Cardiac muscle cell (in vitro differentiated cells and primary cell): ENCODE results near the gene OTUB2. TPM values are rescaled to one million over a fixed set of nuclear protein-coding genes. Genes with fewer than 3 reads are reported as not detected.

Source experiments
- DNase-seq, 2 donors: peaks; one replicate each; pipeline versions ENCODE4 v3.0.0 to v3.0.0-alpha.2; 2010 to 2017; ENCODE audit warnings: low read depth in 1 of 2, low spot score in 1 of 2
- H3K27ac ChIP-seq: fragments of 200-600 bp; sonication (generic); 2 replicates; pipeline ENCODE4 v1.5.1; 2016
- H3K27me3 ChIP-seq: fragments of 200-600 bp; sonication (generic); 2 replicates; pipeline ENCODE4 v1.6.0; 2016; ENCODE audit warnings: control low read depth
- H3K36me3 ChIP-seq: fragments of 200-600 bp; sonication (generic); 2 replicates; pipeline ENCODE4 v1.5.1; 2016; ENCODE audit warnings: control low read depth
- H3K4me1 ChIP-seq: fragments of 200-600 bp; sonication (generic); 2 replicates; pipeline ENCODE4 v1.8.1; 2017; ENCODE audit warnings: low read depth, mild to moderate bottlenecking, mixed run types
- H3K4me3 ChIP-seq: fragments of 200-600 bp; sonication (generic); 2 replicates; pipeline ENCODE4 v1.5.1; 2016; ENCODE audit warnings: mild to moderate bottlenecking
- H3K9me3 ChIP-seq: fragments of 200-600 bp; sonication (generic); 2 replicates; pipeline ENCODE4 v1.5.1; 2017; ENCODE audit warnings: low read depth, mild to moderate bottlenecking, control low read depth
- polyA plus RNA-seq: library from polyadenylated mRNA; unstranded; fragments of >200 nt; fragmentation: Nextera tagmentation; extraction: Ambion mirVana; gene quantifications from 2 replicates; pipeline ENCODE4 v1.2.1, GENCODE V29; 2016
- total RNA-seq: library from RNA; depleted of rRNA; stranded (reverse); fragments of >200 nt; gene quantifications from 2 replicates; pipeline ENCODE4 v1.2.3, GENCODE V29; 2016
- TF ChIP-seq, protein P1 (sequence below): IDR thresholded peaks from 2 replicates; pipeline ENCODE4 v1.5.1; 2012; ENCODE audit warnings: low read depth, mild to moderate bottlenecking, low read length

The OTUB2 gene
- total and polyA plus RNA-seq, 2 experiments from 2014 or later: 4.1 to 4.4 TPM

DNA sequence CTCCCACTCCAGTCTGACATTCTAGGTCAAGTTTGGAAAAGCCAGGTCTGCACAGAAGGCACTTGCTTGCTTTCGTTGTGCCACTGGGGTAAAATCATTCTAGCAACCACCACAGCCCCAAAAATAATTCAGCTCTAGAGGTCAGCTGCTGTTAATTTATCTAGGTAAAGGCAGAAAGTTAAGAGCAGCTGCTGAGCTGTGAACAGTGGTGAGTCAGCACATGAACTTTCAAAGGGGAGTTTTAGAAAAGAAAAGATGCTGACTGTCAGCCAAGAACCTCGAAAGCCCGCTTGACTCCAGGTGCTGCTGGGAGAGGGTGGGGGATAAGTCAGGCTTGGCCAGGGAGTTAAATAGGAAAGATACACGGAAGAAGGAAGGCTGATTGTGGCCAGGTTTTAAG is 16.4 kb upstream of the OTUB2 start:
- H3K4me3 ChIP-seq: no peak overlapping the region

DNA sequence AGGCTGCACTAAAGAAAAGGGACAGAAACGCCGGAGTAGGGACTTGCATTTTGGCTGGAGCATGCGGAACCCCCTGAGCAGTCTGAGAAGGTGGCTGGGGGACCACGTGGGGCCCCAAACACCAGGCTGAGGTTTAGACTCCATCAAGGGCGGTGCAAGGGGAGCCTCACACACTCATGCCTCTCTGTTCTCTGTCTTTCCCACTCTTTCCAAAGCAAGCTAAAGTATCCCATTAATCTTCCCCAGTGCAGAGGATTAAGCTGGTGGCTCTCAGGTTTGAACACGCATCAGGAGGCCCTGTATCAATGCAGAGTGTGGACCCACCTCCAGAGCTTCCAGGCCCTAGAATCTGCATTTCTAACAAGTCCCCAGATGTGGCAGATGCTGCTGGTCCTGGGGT is 15.5 kb upstream of the OTUB2 start:
- TF ChIP-seq, protein P1, sequence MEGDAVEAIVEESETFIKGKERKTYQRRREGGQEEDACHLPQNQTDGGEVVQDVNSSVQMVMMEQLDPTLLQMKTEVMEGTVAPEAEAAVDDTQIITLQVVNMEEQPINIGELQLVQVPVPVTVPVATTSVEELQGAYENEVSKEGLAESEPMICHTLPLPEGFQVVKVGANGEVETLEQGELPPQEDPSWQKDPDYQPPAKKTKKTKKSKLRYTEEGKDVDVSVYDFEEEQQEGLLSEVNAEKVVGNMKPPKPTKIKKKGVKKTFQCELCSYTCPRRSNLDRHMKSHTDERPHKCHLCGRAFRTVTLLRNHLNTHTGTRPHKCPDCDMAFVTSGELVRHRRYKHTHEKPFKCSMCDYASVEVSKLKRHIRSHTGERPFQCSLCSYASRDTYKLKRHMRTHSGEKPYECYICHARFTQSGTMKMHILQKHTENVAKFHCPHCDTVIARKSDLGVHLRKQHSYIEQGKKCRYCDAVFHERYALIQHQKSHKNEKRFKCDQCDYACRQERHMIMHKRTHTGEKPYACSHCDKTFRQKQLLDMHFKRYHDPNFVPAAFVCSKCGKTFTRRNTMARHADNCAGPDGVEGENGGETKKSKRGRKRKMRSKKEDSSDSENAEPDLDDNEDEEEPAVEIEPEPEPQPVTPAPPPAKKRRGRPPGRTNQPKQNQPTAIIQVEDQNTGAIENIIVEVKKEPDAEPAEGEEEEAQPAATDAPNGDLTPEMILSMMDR: no peak
- H3K27ac ChIP-seq: no peak overlapping the region
- H3K36me3 ChIP-seq: no peaks in the 10 kb centered on the region
- DNase-seq: no peak
- no peaks in the 10 kb centered on the region for H3K9me3 ChIP-seq
- no peaks in the 10 kb centered on the region for H3K27me3 ChIP-seq
- peaks cover 10% of the 10 kb centered on the region for H3K4me1 ChIP-seq
- H3K4me3 ChIP-seq: no peak overlapping the region

More for the DNA sequence above, 16.4 kb upstream of the OTUB2 start:
- H3K27me3 ChIP-seq: no peaks in the 10 kb centered on the region
- TF ChIP-seq, protein P1: no peak
- H3K4me1 ChIP-seq: peaks cover 10% of the 10 kb centered on the region
- peak overlapping the region; percentile 22 for H3K27ac ChIP-seq
- no peaks in the 10 kb centered on the region for H3K36me3 ChIP-seq
- no peaks in the 10 kb centered on the region for H3K9me3 ChIP-seq
- DNase-seq: peak in 1 of 2 donors; percentile 56

DNA sequence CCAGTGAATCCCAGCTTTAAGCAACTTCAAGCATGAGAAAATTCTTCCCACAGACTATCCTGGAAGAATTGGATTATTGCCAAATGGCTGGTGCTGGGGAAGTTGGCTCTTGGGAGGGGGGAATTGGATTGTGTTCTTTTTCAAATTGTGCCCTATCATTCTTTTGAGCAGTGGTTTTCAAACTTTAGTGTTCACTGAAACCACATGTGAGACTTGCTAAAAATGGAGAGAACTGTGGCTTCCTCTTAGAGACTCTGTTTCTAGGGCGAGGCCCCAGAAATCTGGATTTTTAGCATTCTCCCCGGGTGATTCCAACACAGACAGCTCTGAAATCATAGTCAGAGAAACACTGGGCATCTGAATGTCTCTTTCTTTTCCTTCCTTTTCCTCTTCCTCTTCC is 14.3 kb upstream of the OTUB2 start:
- DNase-seq: peak in 1 of 2 donors; percentile 52
- H3K27ac ChIP-seq: no peak overlapping the region
- no peaks in the 10 kb centered on the region for H3K36me3 ChIP-seq
- H3K9me3 ChIP-seq: no peaks in the 10 kb centered on the region
- peaks cover 10% of the 10 kb centered on the region for H3K4me1 ChIP-seq
- no peak overlapping the region for H3K4me3 ChIP-seq
- H3K27me3 ChIP-seq: no peaks in the 10 kb centered on the region
- TF ChIP-seq, protein P1: no peak

DNA sequence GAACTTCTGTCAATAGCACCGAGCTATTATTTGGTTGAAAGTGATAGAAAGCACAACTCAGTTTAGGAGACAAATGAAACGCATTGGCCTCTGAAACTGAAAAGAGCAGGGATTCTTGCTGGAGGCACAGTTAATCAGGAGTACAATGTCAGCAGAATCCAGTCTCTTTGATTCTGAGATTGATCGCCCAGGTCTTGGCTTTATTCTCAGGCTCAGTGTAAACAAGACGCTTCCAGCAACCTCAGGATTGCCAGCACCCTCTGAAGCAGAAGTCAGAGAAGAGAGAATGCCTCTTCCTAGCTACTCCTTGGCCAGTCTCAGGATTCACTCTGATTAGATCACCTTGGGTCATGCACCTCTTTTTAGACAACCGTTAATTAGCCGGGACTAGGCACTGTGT is 11.8 kb upstream of the OTUB2 start:
- TF ChIP-seq, protein P1: no peak
- no peak for DNase-seq
- no peaks in the 10 kb centered on the region for H3K9me3 ChIP-seq
- no peaks in the 10 kb centered on the region for H3K36me3 ChIP-seq
- no peak overlapping the region for H3K4me3 ChIP-seq
- H3K27ac ChIP-seq: no peak overlapping the region
- H3K4me1 ChIP-seq: peaks cover 10% of the 10 kb centered on the region
- no peaks in the 10 kb centered on the region for H3K27me3 ChIP-seq

DNA sequence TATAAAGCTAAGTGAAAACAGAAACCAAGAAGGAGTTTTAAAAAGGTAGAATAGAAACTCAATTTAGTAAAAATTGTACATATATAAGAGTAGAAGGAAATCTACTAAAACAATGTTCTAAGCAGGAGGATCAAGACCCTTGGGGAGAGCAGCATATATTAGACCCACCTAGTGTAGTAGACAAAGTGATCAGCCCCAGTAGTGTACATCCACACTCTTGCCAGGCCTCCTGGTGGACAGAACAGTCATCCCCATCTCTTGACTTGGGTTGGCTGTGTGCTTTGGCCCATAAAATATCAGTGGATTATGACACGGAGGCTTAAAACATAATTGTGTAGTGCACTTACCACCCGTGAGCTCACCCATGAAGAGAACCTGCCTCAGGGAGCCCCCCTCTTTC is 10.9 kb upstream of the OTUB2 start:
- TF ChIP-seq, protein P1: no peak
- Histone ChIP-seq H3K36me3 (no peaks in the 10 kb centered on the region), H3K27me3 (no peaks in the 10 kb centered on the region), H3K9me3 (no peaks in the 10 kb centered on the region), H3K4me3 (no peak overlapping the region), H3K27ac (no peak overlapping the region), H3K4me1 (peaks cover 7% of the 10 kb centered on the region)
- DNase-seq: no peak
